ENCODE results near the gene C3orf22.

DNA sequence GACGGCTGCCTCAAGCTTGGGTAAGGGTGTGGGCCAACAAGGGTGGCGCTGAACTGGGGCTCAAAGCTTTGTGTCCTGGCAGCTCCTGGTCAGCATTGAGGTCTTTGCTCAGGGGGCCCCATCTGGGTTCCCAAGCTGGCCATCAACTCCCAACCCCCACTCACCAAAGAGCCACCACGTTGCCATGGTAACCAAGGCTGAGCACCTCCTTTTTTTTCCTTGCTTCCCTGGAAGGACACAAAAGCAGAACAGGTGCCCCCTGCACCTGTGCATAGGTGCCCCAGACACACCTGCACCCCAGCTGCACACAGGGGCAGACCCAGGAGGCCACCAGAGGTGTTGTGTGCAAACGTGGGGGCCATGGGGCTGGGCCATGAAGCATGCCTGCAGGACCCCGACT is 57.7 kb downstream of the C3orf22 start:
- TF ChIP-seq, protein P1, sequence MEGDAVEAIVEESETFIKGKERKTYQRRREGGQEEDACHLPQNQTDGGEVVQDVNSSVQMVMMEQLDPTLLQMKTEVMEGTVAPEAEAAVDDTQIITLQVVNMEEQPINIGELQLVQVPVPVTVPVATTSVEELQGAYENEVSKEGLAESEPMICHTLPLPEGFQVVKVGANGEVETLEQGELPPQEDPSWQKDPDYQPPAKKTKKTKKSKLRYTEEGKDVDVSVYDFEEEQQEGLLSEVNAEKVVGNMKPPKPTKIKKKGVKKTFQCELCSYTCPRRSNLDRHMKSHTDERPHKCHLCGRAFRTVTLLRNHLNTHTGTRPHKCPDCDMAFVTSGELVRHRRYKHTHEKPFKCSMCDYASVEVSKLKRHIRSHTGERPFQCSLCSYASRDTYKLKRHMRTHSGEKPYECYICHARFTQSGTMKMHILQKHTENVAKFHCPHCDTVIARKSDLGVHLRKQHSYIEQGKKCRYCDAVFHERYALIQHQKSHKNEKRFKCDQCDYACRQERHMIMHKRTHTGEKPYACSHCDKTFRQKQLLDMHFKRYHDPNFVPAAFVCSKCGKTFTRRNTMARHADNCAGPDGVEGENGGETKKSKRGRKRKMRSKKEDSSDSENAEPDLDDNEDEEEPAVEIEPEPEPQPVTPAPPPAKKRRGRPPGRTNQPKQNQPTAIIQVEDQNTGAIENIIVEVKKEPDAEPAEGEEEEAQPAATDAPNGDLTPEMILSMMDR (IDR thresholded peaks at IDR 0.05), result no peak
- TF ChIP-seq EP300 (IDR thresholded peaks at IDR 0.05; ENCODE audit: low read depth) (no peak), POLR2A (IDR thresholded peaks at IDR 0.05) (no peak), POLR2AphosphoS5 (IDR thresholded peaks at IDR 0.05) (no peak)
